Upper lobe of right lung (tissue), 1 donor: ENCODE measurements around the gene BASP1. TPM values are rescaled to one million over a fixed set of nuclear protein-coding genes. Genes with fewer than 3 reads are reported as not detected.

Source experiments
- ATAC-seq: fragments of 200-7000 bp; cut with Tn5 transposase; one replicate; pipeline ENCODE4 v1.9.1; 2020; ENCODE audit warnings: mild to moderate bottlenecking, moderate library complexity
- DNase-seq: peaks from one replicate; pipeline ENCODE4 v3.0.0-alpha.2; 2020
- H3K27ac ChIP-seq: fragments of 200-600 bp; one replicate; pipeline ENCODE4 v1.8.0; 2022
- H3K27me3 ChIP-seq: fragments of 200-600 bp; one replicate; pipeline ENCODE4 v1.8.0; 2022; ENCODE audit warnings: mild to moderate bottlenecking
- H3K36me3 ChIP-seq: fragments of 200-600 bp; one replicate; pipeline ENCODE4 v1.8.0; 2022
- H3K4me1 ChIP-seq: fragments of 200-600 bp; one replicate; pipeline ENCODE4 v1.8.0; 2022
- H3K4me3 ChIP-seq: fragments of 200-600 bp; one replicate; pipeline ENCODE4 v1.8.0; 2022; ENCODE audit warnings: mild to moderate bottlenecking
- H3K9me3 ChIP-seq: fragments of 200-600 bp; one replicate; pipeline ENCODE4 v1.8.0; 2022
- intact Hi-C: fragments of 100-400 bp; cut with DNase I; formaldehyde crosslinking; loops from one replicate; pipeline ENCODE4 v1.11.0; 2022
- total RNA-seq: library from RNA; stranded (reverse); fragmentation: NEBNext Ultra II Directional; extraction: Animal tissue kit (Norgen Biotek cat#: 25700); gene quantifications from one replicate; pipeline ENCODE4 v1.2.1, GENCODE V29; 2021
- TF ChIP-seq, protein P1 (sequence below): fragments of 200-600 bp; IDR thresholded peaks from one replicate; pipeline ENCODE4 v1.8.0; 2022; ENCODE audit warnings: antibody characterized with exemption
- donor health status: DM: no; HTN: yes; CAD: no; lungs with severe emphysema.

BASP1 gene
- total RNA-seq, 1 donor from 2014 or later: 31.1 TPM

DNA sequence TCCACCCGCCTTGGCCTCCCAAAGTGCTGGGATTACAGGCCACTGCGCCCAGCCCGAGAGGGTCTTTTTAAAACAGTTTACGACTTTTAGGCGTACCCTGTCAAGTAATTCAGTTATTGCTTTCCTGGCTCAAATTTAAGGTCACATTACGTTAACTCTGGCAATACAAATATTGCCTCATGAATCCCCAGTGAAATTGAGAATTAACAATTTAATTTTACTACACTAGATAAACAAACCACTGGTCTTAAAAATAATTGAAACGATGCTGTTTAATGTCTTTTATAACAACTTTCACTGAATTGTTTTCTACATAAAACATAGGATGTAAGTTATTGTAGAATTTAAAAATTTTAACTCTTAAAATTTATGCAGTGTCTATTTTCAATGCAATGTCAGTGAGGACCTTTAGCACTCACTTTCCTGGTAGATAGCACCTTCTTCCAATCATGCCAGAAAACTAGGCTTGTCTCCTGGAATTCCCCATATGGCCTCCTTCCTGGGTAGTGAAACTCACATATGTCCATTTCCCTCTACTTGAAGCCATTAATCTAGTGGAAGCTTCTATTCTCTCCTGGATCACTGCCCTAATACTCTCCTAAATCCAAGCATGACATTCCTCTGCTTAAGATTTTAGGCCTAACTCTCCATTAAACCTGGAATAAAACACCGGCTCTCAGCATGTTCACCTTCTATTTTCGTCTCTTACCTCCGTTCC lies 13.5 kb downstream of the BASP1 start:
- intact Hi-C loops: no loop called here
- no peaks in the 10 kb centered on the region for H3K27me3 ChIP-seq
- no peak overlapping the region for H3K27ac ChIP-seq
- H3K9me3 ChIP-seq: no peaks in the 10 kb centered on the region
- no peaks in the 10 kb centered on the region for H3K36me3 ChIP-seq
- H3K4me1 ChIP-seq: no peaks in the 10 kb centered on the region
- DNase-seq: no peak
- ATAC-seq: no peak
- TF ChIP-seq, protein P1, sequence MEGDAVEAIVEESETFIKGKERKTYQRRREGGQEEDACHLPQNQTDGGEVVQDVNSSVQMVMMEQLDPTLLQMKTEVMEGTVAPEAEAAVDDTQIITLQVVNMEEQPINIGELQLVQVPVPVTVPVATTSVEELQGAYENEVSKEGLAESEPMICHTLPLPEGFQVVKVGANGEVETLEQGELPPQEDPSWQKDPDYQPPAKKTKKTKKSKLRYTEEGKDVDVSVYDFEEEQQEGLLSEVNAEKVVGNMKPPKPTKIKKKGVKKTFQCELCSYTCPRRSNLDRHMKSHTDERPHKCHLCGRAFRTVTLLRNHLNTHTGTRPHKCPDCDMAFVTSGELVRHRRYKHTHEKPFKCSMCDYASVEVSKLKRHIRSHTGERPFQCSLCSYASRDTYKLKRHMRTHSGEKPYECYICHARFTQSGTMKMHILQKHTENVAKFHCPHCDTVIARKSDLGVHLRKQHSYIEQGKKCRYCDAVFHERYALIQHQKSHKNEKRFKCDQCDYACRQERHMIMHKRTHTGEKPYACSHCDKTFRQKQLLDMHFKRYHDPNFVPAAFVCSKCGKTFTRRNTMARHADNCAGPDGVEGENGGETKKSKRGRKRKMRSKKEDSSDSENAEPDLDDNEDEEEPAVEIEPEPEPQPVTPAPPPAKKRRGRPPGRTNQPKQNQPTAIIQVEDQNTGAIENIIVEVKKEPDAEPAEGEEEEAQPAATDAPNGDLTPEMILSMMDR: no peak
- H3K4me3 ChIP-seq: no peak overlapping the region

DNA sequence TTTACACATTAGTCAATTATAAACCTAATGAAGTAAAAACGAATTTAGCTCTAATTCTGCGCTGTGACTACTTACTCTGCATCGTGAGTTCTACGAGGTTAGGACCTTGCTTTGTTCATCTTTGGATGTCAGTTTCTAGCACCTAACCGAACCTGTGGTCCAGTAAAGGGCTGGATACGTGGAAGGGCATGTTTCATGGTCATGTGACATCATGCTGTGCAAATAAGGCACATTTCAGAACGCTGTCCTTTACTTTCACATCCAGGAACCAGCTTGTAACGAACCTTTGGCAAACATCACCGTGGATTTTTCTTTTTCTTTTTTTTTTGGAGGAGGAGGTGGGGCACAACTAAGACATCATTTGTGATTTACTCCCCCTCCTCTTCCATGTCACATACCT lies 15.0 kb downstream of the BASP1 start:
- H3K27ac ChIP-seq: no peak overlapping the region
- DNase-seq: no peak
- H3K4me3 ChIP-seq: no peak overlapping the region
- TF ChIP-seq, protein P1: no peak
- H3K36me3 ChIP-seq: no peaks in the 10 kb centered on the region
- no peak for ATAC-seq
- intact Hi-C loops: no loop called here
- H3K4me1 ChIP-seq: no peaks in the 10 kb centered on the region
- H3K27me3 ChIP-seq: no peaks in the 10 kb centered on the region
- no peaks in the 10 kb centered on the region for H3K9me3 ChIP-seq

DNA sequence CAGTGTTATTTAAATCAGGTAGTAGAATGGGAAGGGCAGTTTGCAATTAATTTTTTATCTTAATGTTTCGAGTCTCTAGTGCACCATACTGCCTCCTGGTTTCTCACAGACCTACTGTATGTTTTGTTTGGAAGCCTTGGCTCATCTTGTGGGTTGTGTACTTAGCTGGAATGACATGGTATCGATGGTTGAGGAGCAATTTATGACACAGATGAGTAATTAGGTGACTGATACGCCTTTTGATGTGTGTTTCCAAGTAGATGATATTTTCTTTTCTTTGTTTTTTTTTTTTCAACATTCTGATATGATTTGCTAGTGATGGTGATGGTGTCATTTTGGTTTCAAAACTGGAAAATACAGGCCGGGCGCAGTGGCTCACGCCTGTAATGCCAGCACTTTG lies 16.1 kb downstream of the BASP1 start:
- intact Hi-C loops: no loop called here
- DNase-seq (no peak), ATAC-seq (no peak)
- TF ChIP-seq, protein P1: no peak
- Histone ChIP-seq H3K36me3 (no peaks in the 10 kb centered on the region), H3K27me3 (no peaks in the 10 kb centered on the region), H3K27ac (no peak overlapping the region), H3K4me3 (no peak overlapping the region), H3K4me1 (no peaks in the 10 kb centered on the region), H3K9me3 (no peaks in the 10 kb centered on the region)

DNA sequence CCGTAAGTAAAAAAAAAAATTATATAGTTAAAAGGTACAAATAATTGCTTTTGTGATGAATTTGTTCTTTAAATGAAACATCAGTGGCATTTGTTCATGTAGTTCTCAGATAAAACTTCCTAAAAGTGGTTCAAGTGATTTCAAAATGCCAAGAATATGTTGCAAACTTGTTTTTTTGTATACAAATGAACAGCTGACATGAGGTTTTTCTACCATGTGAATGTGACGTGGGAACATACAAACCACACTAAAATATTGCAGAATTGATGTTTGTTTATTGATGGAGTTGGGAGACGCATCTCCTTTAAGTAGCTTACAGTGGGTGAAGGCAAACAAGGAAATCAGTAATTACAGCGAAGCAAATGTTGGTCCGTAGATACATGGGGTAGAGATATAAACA lies 16.9 kb downstream of the BASP1 start:
- H3K4me1 ChIP-seq: no peaks in the 10 kb centered on the region
- no peaks in the 10 kb centered on the region for H3K9me3 ChIP-seq
- H3K36me3 ChIP-seq: no peaks in the 10 kb centered on the region
- H3K4me3 ChIP-seq: no peak overlapping the region
- DNase-seq: no peak
- no peaks in the 10 kb centered on the region for H3K27me3 ChIP-seq
- intact Hi-C loops: no loop called here
- H3K27ac ChIP-seq: no peak overlapping the region
- ATAC-seq: no peak
- TF ChIP-seq, protein P1: no peak

DNA sequence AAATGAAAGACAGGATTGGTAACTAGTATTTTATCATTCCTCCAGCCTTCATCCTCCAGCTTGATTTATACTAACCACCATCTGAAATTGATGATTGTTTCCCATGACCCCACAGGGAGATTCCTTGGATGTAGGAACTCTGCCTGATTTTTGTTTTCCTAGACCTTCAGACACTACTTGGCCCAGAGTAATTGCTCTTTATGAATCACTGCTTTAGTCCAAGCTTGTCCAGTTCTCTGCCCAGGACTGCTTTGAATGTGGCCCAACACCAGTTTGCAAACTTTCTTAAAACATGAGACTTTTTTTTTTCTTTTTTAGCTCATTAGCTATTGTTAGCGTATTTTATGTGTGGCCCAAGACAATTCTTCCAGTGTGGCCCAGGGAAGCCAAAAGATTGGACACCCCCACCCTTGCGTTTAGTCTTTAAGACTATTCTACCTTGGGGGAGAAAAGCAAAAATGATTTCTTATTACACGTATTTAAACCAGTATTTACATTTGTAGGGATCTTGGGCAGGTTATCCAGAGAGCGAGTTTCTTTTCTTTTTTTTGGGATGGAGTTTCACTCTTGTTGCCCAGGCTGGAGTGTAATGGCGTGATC lies 18.4 kb downstream of the BASP1 start:
- Histone ChIP-seq H3K36me3 (no peaks in the 10 kb centered on the region), H3K27ac (no peak overlapping the region), H3K9me3 (no peaks in the 10 kb centered on the region), H3K4me1 (no peaks in the 10 kb centered on the region), H3K27me3 (no peaks in the 10 kb centered on the region), H3K4me3 (no peak overlapping the region)
- DNase-seq (no peak), ATAC-seq (no peak)
- TF ChIP-seq, protein P1: no peak
- intact Hi-C loops: no loop called here
